ENCODE results near the gene MUC4.

DNA sequence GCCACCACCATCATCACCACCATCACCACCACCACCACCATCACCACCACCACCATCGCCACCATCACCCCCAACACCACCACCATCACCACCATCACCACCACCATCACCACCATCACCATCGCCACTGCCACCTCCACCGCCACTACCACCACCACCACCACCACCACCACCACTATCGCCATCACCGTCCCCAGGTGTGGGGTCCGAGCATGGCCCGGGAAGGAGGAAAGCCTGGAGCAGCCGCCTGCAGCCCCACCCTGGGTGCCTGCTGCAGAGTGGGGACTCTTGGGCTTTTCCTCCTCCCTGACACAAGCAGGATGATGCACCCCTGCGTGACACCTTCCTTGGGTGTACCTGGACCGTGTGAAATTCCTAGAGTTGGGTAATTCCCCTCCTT is 43.9 kb downstream of the MUC4 start:
- TF ChIP-seq, protein P1, sequence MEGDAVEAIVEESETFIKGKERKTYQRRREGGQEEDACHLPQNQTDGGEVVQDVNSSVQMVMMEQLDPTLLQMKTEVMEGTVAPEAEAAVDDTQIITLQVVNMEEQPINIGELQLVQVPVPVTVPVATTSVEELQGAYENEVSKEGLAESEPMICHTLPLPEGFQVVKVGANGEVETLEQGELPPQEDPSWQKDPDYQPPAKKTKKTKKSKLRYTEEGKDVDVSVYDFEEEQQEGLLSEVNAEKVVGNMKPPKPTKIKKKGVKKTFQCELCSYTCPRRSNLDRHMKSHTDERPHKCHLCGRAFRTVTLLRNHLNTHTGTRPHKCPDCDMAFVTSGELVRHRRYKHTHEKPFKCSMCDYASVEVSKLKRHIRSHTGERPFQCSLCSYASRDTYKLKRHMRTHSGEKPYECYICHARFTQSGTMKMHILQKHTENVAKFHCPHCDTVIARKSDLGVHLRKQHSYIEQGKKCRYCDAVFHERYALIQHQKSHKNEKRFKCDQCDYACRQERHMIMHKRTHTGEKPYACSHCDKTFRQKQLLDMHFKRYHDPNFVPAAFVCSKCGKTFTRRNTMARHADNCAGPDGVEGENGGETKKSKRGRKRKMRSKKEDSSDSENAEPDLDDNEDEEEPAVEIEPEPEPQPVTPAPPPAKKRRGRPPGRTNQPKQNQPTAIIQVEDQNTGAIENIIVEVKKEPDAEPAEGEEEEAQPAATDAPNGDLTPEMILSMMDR (IDR thresholded peaks at IDR 0.05; ENCODE audit: low read length) = no peak
- TF ChIP-seq EZH2 (IDR thresholded peaks at IDR 0.05; ENCODE audit: borderline replicate concordance, low read length) = no peak

All from OCI-LY1 (cell line).